ENCODE results near the gene EYS. TPM values are rescaled to one million over a fixed set of nuclear protein-coding genes. Genes with fewer than 3 reads are reported as not detected.

EYS gene
- total and polyA plus RNA-seq, 2 of the 8 experiments (the other 6 are each of a cell fraction or from before 2014, with no cell fraction given): 0.05 to 0.13 TPM

- DNase-seq (ENCODE audit: low read depth in 1 of 2, low spot score in 2 of 2) (no peak), FAIRE-seq (no peak)
- Histone ChIP-seq H2BK120ac (replicated peaks; ENCODE audit: low read depth, low read length) (no peak overlapping the region), H3K79me2 (ENCODE audit: control insufficient read depth in 1 of 2, insufficient read depth in 2 of 2, low read length in 2 of 2) (no peaks in the 10 kb centered on the region), H2BK20ac (ENCODE audit: low read length) (no peak overlapping the region), H3K9me3 (ENCODE audit: insufficient read depth in 2 of 2, low read depth in 1 of 2, low read length in 1 of 2) (no peaks in the 10 kb centered on the region), H3K4me1 (replicated peaks in 1 of 4; ENCODE audit: control insufficient read depth in 3 of 4, insufficient read depth in 4 of 4, low read length in 3 of 4) (no peaks in the 10 kb centered on the region), H4K8ac (ENCODE audit: extremely low read depth, insufficient read depth, low read length) (no peak overlapping the region), H3K18ac (ENCODE audit: extremely low read depth, low read length) (no peak overlapping the region), H3K4me2 (ENCODE audit: insufficient read depth in 1 of 2, low read depth in 2 of 2, low read length in 2 of 2) (no peak overlapping the region), H3K23ac (ENCODE audit: insufficient read length) (no peak overlapping the region), H3K9ac (replicated peaks in 1 of 4; ENCODE audit: extremely low read depth in 1 of 4, low read depth in 3 of 4, low read length in 3 of 4) (no peak overlapping the region), H3K36me3 (ENCODE audit: control insufficient read depth in 2 of 4, insufficient read depth in 4 of 4, low read length in 3 of 4) (no peaks in the 10 kb centered on the region), H4K91ac (replicated peaks; ENCODE audit: insufficient read length, low read length) (no peak overlapping the region), H2BK15ac (ENCODE audit: low read length) (no peak overlapping the region), H3K27me3 (replicated peaks in 1 of 4; ENCODE audit: control insufficient read depth in 3 of 4, extremely low read depth in 1 of 4, insufficient read depth in 3 of 4, low read length in 3 of 4) (no peaks in the 10 kb centered on the region), H2BK12ac (ENCODE audit: low read depth, low read length) (no peak overlapping the region), H4K5ac (ENCODE audit: insufficient read length, low read depth, low read length) (no peak overlapping the region), H4K20me1 (replicated peaks in 1 of 2; ENCODE audit: control insufficient read depth in 1 of 2, insufficient read depth in 2 of 2, low read length in 2 of 2) (no peaks in the 10 kb centered on the region), H3K23me2 (ENCODE audit: low read depth, low read length) (no peaks in the 10 kb centered on the region), H2AK5ac (ENCODE audit: low read depth, low read length) (no peak overlapping the region), H2BK5ac (ENCODE audit: low read depth, low read length) (no peak overlapping the region), H3K56ac (replicated peaks; ENCODE audit: insufficient read length, low read depth, low read length) (no peak overlapping the region), H3K4me3 (ENCODE audit: extremely low read depth in 1 of 4, insufficient read depth in 2 of 4, low read depth in 3 of 4, low read length in 4 of 4) (no peak overlapping the region), H3K4ac (replicated peaks; ENCODE audit: insufficient read length, low read depth, low read length) (no peak overlapping the region), H3K27ac (ENCODE audit: low read depth, low read length) (no peak overlapping the region), H3K14ac (ENCODE audit: insufficient read length) (no peak overlapping the region), H3K79me1 (ENCODE audit: low read depth, low read length) (no peaks in the 10 kb centered on the region), H2AFZ (ENCODE audit: low read length) (no peak overlapping the region)
- POLR2A ChIA-PET (ENCODE audit: partially characterized antibody): no interaction called here
- whole genome bisulfite sequencing, 2 experiments (ENCODE audit: extremely low coverage in 1 of 2, insufficient coverage in 1 of 2, insufficient read length in 1 of 2, insufficient replicate concordance in 2 of 2, low coverage in 1 of 2, low lambda C conversion rate in 2 of 2, missing lambda C conversion rate in 1 of 2): 89% methylated on average over 2 of the region's 2 CpGs; no CpG with 5 or more reads in 1 of the 2 experiments
- CTCF ChIA-PET (ENCODE audit: partially characterized antibody): no interaction called here
- TF ChIP-seq KDM5A (IDR thresholded peaks at IDR 0.05; ENCODE audit: low read length): no peak
- no peak for TF ChIP-seq TAF1 (IDR thresholded peaks at IDR 0.05; ENCODE audit: low read depth, low read length)
- no peak for TF ChIP-seq POU5F1 (IDR thresholded peaks at IDR 0.05; ENCODE audit: low read depth, low read length)
- TF ChIP-seq TCF12 (IDR thresholded peaks at IDR 0.05; ENCODE audit: low read depth, low read length): no peak
- no peak for TF ChIP-seq YY1 (IDR thresholded peaks at IDR 0.05; ENCODE audit: low read depth, low read length)
- no peak for TF ChIP-seq BRCA1 (IDR thresholded peaks at IDR 0.05; ENCODE audit: low read depth, low read length)
- TF ChIP-seq, protein P1, sequence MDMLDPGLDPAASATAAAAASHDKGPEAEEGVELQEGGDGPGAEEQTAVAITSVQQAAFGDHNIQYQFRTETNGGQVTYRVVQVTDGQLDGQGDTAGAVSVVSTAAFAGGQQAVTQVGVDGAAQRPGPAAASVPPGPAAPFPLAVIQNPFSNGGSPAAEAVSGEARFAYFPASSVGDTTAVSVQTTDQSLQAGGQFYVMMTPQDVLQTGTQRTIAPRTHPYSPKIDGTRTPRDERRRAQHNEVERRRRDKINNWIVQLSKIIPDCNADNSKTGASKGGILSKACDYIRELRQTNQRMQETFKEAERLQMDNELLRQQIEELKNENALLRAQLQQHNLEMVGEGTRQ (IDR thresholded peaks at IDR 0.05; ENCODE audit: low read length): no peak
- no peak for TF ChIP-seq HDAC2 (IDR thresholded peaks at IDR 0.05; ENCODE audit: borderline replicate concordance in 1 of 2, low read depth in 2 of 2, low read length in 2 of 2)
- no peak for TF ChIP-seq SUZ12 (IDR thresholded peaks at IDR 0.05; ENCODE audit: low read length)
- TF ChIP-seq POLR2AphosphoS5 (IDR thresholded peaks at IDR 0.05; ENCODE audit: low read depth, low read length): no peak
Observed at GRCh38 chr6:65071480-65071879, 635.5 kb downstream of the EYS start.

Data from H1 (cell line).